Uterus (tissue), 2 donors: ENCODE results near the gene LIN52.

Experiments
- POLR2A ChIP-seq, 2 donors: fragments of 450-650 bp; IDR thresholded peaks; one replicate each; pipeline ENCODE4 v1.6.1; 2016; ENCODE audit warnings: antibody characterized with exemption in 2 of 2, mild to moderate bottlenecking in 1 of 2, moderate library complexity in 1 of 2
- TF ChIP-seq, protein P1 (sequence below), 4 experiments: fragments of 200-600 bp in 2 of 4; fragments of 450-650 bp in 2 of 4; sonication (generic) in 2 of 4; IDR thresholded peaks; one replicate each; pipeline ENCODE4 v1.5.1; 2016 to 2019; ENCODE audit warnings: antibody characterized with exemption in 4 of 4, mild to moderate bottlenecking in 2 of 4, moderate library complexity in 1 of 4

DNA sequence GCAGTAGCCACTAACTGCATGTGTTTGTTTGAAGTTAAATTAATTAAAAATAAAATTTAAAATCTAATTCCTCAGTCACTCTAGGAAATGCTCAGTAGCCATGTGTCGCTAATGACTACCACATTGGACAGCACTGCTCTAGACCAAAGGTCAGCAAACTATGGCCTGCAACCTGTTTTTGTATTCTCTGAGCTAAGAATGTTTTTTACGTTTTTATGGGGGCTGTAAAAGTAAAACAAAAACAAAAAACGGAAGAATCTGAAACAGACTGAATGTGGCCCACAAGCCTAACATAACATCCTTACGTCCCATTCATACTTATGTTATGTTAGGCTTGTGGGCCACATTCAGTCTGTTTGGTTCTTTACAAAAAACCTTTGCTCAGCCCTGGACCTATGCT is 57.8 kb downstream of the LIN52 start:
- TF ChIP-seq, protein P1, sequence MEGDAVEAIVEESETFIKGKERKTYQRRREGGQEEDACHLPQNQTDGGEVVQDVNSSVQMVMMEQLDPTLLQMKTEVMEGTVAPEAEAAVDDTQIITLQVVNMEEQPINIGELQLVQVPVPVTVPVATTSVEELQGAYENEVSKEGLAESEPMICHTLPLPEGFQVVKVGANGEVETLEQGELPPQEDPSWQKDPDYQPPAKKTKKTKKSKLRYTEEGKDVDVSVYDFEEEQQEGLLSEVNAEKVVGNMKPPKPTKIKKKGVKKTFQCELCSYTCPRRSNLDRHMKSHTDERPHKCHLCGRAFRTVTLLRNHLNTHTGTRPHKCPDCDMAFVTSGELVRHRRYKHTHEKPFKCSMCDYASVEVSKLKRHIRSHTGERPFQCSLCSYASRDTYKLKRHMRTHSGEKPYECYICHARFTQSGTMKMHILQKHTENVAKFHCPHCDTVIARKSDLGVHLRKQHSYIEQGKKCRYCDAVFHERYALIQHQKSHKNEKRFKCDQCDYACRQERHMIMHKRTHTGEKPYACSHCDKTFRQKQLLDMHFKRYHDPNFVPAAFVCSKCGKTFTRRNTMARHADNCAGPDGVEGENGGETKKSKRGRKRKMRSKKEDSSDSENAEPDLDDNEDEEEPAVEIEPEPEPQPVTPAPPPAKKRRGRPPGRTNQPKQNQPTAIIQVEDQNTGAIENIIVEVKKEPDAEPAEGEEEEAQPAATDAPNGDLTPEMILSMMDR (IDR thresholded peaks at IDR 0.05), result no peak
- TF ChIP-seq POLR2A (IDR thresholded peaks at IDR 0.05), result no peak
